ENCODE measurements around the gene UTP4.
A peak's percentile ranks its signal among the peaks of the same experiment; 100 is the strongest.

UTP4 gene

DNA sequence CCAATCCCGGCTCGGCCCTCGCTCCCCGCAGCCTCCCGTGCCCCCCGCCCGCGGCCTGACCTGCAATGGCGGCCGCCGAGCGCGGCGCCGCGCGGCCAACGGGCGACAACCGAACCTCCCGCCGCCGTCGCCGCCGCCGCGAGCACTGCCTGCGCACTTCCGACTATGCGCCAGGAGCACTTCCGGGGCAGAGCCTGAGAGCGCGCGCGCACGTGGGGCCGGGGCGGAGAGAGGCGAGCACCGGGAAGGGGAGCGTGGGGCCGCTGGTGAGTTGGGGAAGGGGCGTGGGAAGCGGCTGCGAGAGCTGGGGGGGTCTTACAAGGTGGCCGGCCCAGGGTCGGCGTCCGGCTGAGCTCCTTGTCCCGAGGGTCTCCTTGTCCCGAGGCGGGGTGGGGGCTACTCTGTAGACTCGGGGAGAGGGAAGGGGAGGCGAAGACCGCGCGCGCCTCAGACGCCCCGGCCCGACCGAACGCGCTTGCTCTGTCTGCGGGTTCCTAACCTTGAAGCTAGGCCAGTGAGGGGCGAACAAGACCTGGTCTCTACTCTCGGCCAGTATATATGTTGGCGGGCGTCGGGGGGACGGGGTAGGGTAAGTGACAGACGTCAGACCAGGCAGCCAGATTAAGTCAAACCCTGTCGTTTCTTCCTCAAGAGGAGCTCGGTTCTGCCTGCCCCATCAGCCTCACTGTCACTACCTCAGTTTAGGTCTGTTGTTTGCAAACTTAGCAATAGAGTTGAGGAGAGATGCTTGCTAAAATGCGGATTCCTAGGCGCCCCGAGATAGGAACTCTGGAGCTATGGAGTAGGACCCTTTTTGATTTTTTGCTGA, at the start of gene UTP4, which contains the start of gene CHTF8:
UTP4 (plus strand) TSS at position 226 of the 829 bp plus-strand sequence. CDS start 811 bp downstream, outside the sequence.
CHTF8 (minus strand) TSS at position 165 of the 829 bp plus-strand sequence. CDS start 11,130 bp downstream, outside the sequence.
- peak; percentile 86 for DNase-seq

DNA sequence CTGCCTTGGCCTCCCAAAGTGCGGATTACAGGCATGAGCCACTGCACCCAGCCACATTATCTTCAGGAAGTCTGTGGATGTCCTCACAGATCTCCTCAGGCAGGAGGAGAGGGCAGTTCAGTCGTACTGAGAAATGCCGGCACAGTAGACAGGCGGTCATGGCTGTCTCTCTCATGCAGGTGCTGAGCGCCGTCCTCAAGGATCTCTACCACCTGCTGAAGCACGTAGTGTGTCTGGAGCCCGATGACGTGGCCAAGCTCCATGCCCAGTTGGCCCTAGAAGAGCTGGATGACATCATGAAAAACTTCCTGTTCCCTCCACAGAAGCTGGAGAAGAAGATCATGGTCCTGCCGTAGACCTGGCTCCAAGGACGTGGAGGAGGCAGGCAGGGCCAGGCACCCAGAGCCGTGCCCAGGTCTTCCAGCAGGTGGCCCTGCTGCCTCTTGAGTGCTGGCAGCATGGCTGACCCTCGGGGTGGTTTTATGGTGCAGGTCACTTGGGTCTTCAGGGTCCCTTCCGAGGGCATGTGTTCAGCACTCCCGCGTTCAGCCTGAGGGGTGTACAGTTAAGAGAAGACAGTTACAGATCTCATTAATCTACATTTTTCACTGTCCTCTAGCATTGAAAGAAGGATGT, 49.0 kb upstream of the UTP4 start:
- DNase-seq, result no peak

DNA sequence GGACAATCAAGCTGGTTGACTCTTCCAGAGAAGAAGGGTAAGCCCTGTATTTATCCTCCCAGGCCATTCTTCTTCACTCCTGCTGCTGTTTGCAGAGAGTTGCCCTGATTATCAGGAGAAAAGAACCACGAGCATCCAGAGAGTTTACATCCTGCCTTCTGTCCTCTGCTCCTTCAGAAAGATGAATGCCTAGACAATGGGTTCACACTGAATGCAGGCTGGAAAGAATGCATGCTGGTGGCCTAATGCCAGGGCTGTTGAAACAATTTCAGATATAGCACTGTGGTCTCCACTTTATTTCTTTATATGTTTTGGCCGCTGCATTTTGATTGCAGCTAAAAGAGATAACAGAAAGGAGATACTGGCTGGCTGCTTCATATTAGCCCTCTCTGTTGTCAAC, 48.2 kb upstream of the UTP4 start:
- DNase-seq, result no peak

DNA sequence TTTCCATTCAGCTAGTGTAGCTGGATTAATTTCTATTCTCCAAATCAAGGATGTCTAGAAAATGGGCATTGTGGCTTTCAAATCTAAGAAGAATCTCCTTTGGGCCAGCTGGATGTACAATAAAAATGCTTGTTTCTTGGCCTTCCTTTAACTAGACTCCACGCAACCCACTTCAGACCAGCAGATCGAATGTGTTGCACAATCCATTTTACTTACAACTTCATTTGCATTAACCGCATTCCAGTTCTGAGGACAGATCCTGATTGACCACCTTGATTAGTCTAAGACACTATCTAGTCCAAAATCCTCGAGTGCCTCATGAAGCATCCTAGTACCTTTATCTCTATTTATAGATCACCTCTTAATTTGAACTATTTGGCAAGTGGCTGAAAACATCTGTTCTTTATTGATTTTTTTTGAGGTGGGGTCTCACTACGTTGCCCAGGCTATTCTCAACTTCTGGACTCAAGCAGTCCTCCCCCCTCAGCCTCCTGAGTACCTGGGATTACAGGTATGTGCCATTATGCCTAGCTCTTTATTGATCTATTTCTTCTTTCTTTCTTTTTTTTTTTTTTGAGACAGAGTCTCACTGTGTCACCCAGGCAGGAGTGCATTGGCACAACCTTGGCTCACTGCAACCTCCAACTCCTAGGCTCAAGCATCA, 47.3 kb upstream of the UTP4 start:
- DNase-seq, result no peak

DNA sequence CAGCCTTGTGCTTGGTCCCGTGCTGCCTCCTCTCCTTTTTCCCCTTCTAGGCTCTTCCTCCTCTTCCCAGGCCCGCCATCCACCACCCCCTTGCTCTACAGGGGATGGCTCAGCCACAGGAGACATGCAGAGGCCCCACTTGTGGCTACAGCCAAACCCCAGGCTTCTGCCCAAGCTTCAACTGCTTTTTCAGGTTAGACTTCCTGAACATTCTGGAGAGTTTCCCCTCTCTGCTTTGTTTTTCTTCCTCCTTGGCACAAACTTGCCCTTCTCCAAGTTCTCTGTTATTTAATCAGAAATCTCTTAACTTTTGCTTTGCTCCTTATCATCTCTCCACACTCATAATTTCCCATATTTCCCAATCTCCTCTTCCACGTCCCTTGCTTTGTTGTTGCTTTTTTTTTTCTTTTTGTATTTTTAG, 45.3 kb upstream of the UTP4 start:
- no peak for DNase-seq

DNA sequence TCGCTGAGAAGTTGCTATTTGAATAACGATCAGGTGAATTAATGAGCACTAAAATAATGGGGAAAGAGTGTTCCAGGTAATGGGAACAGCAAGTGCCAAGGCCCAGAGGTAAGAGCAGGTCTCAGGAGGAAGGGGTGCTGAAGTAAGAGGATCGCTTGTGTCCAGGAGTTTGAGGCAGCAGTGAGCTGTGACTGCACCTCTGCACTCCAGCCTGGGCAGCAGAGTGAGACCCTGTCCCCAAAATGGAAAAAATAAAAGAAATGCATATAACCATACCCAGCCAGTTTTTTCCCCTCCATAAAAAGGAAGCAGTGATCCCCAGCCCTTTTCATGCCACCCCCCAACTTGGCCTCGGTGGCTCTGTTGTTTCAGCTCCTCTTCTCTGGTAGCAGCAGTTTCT, 43.8 kb upstream of the UTP4 start:
- DNase-seq, result no peak

DNA sequence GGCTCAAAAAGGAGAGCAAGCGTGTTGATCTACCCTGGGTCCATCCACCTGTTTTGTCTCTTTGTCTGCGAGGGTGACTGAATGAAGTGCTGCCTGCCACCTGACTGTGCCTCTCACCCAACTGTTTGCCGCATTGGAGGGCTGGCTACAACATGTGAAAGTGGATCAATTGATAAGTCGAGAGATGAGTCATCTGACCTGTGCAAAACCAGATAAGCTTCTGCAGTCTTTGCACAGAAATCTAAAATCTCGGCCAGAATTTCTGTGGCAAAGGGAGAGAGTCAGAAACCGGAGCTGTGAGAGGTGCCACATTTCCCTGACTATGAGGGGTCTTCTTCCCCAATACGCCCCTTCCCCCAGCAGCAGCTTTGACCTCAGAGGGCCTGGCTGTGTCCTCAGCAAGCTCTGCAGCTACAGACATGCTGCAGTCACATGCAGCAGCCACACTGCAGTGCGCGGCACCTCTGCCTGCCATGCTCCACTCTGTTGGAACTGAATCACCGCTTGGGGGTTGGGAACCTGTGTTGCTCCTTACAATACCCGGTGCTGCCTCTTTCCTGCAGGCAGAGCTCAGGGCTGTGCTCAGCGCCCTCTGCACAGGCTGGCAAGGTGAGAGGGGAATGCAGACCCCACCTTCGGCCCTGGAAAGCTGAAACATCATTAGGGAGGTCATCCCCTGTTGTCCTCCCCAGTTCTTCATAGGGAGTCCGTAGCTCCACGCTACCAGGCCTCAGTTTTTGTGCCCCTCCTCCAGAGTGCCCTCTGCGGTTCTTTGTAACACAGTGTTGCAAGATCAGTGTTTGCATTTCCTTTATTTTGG, 43.1 kb upstream of the UTP4 start:
- DNase-seq, result peak; percentile 32

DNA sequence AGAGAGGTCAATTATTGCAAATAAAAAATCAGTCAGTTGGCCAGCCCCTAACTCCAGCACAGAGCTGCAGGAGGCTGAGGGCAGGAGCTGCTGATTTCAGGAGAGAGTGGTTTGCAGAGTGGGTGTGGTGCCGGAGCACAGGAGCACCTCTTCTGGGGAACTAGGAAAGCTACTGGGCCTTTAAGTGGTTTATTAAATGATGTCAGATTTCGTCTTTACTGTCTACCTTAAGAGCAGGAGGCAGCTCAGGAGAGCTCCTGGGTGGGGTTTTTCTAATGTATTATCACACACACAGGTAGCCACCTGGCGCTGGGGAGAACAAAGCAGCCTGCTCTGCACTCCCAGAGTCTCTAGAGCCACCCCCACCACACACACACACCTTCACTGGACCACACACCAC, 38.5 kb upstream of the UTP4 start:
- no peak for DNase-seq

DNA sequence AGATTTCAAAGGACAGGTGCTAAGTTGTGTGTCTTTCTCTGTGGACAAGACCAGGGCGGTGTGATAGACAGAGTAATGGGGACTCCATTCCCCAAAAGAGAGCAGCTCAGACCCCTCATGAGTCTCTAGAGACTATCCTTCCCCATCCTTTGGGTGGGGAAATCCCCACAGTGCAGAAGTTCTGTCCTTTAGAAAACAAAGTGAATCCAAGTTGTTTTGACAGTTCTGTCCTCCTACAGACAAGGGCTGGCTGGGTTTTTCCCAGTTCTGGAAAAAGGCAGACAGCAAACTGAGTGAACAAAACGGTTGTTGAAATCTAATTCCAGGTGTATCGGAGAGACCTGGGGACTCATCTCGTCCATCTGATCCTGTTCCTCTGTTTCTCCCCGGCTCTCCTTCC, 37.9 kb upstream of the UTP4 start:
- DNase-seq, result no peak

DNA sequence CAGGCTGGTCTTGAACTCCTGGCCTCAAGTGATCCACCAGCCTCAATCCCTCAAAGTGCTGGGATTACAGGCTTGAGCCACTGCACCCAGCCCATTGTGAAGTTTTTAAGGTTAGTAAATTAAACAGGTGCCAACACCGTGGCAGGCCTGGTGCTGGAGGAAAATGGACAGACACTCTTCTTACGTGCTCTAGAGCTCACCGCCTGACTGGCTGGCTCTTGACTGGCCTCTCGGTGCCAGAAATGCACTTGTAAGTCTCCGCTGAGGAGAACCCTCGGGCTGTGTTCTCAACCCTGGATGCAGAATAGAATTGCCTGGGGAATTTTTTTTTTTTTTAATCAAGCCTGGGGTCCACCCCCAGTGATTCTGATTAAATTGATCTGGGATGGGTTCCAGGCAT, 37.3 kb upstream of the UTP4 start:
- DNase-seq, result no peak

DNA sequence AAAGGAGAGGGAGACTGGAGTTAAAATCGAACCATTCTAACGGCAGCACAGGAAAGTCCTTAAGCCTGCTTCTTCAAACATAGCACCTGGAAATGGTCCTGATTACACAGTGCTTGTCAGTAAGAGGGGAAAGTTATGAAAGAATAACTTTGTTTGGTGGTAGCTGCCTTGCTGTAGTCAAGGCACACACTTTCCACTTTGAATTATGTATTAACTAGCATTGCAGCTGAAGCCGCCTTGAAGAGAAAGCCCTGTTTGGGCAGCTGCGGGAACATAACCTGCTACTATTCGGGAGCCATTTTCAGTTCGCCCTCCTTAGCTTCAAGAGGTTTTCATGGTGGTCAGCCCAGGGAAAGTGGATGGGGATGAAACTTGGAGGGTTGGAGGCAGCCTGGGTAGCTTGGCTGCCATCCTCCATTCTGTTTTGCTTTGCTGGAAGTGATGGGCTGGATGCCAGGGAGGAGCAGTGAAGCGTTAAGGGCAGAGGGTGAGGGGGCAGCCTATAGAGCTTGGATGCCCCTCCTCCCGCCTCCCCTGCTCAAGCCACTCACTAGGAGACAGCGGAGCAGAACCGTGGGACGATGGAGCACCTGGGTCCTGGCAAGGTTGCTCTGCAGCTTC, 32.3 kb upstream of the UTP4 start:
- DNase-seq, result peak; percentile 29

DNA sequence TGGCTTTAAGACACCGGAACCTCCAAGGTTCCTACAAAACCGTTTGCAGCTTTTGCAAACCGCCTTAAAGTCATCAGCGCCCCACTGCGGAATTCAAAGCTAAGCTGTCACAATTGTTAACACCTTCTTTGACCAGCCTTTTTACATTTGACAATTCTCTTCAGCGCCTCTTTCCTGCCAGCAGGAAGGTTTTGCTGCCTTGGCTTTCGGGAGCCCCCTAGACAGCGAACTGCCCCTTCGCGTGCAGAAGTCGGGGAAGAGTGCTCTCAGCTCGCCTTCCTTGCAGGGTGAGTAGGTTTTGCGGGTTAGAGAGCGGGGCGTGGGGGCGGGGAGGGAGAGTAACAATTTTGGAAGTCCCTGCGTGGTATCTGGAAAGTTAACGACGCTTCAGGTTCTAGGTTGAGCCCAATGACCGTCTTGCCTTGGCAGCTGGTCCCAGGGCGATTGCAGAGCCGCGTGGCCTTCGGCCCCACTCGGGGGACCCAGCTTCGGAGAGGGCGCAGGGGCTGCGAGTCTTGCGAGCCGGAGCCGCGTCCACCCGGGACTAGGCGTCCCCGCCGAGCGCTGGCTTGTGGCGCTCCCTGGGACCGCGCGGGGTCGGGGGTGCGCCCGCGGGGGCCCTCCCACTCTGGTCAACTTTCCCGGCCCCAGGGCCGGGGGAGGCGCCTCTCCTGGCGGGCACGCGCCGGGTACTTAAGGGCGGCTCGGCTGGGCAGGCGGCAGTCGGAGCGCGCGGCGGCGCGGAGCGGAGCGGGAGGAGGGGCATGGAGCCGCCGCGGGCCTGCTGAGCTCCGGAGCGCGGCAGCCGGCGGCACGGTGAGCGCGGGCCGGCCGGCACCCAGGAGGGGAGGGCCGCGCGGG, 26.7 kb upstream of the UTP4 start, which contains the start of gene HAS3:
HAS3 (plus strand) TSS at position 153 of the 861 bp plus-strand sequence. CDS start 3,743 bp downstream, outside the sequence.
- DNase-seq, result peak; percentile 74

DNA sequence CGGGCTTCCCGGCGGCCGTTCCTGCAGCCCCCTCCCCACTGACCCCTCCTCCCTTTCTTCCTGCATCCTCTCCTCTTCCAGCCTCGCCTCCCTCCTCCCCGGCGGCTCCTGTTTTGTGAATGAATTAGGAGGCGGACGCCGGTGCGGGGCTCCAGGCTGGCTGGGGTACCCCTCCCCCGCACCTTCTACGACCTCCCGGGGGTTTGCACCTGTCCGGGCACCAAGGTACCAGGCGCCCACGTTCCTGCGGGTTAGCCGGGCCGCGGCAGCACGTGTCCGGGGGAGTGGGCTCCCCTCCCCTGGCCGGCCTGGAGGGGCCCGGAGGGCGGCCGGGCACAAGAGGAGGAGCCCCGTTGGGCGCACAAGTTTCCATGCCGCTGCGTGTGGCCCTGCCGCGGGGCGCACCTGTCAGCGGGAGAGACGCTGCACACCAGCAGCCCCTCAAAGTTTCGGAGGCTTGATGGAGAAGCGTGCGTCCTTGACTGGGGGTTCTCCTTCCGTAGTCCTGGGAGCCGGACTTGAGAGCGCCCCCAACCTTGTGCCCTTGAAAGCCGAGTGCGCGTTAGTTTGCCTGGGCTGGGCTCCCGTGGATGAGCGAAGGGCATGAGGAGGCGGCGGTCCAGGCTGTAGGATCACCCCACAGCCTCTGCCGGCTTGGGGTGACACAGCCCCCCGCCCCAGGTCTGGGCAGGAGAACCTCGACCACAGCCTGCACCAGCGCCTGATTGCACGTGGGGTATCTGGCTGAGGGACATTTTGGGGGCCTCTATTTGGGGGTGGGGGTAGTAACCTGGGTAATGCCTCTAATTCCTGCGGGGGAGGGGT, 25.7 kb upstream of the UTP4 start:
- no peak for DNase-seq

DNA sequence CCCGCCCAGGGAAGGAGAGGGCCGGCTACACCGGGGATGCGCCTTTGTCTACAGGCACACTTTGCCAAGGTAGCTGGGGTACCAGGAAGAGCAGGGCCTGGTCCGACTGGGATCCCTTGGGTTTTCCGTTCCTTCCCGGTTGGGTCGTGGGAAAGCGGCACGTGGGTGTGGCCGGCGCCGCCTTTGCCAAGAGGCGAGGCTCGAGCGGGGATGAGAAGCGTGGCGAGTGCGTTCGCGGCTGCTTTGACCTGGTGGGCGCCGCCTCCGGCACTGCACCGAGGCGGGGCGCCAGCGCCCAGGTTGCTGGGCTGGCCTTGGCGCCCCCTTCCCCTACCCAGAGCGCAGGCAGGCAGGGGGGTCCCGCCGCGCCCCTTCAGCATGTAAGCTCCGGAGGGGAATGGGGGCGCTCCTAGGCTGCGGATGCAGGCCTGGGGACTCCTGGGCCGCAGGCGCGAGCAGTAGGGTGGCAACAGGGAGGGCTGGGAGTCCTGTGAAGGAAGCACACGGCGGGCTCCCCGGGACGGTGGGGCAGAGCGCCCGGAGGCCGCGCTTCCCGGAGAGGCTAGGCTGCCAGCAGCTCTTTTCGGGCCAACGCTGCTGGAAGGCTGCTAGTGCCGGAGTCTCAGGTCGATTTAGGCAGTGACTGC, 25.0 kb upstream of the UTP4 start:
- DNase-seq, result no peak

DNA sequence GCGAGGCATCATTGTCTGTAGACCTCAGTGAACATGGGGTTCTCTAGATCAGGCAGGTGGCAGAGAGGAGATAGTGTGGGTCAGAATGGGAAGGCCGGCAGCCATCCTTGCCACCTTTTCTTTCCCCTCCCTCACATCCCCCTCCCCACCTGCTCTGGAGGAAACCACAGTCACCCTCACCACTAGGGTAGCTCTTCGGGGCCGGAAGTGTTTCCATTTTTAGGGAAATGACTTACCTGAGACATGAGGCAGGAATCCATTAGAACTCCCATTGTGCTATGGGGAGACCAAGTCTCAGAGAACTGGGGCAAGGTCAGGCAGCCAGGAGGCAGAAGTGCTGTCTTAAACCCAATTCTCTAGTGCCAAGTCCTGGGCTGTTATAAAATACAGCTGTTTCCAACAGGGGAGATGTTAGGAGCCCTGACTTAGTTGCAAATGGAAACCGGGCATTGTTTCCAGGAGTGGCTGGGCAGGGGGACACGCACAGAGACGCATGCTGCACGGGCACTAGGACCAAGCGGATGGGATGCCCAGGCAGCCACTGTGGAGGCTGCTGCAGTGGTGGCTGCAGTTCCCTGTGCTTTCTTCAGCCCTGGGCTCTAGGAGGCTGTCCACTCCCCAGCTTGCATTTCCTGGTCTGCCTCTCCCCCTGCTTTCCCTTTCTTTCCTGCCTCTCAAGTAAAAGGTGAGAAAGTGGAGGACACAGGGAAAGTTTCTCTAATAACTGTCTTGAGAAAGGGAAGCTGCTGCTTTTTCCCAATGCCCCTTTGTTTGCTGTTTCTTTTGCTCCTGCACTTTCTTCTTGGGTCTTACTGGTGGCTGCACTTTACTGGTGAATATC, 24.2 kb upstream of the UTP4 start:
- DNase-seq, result no peak

DNA sequence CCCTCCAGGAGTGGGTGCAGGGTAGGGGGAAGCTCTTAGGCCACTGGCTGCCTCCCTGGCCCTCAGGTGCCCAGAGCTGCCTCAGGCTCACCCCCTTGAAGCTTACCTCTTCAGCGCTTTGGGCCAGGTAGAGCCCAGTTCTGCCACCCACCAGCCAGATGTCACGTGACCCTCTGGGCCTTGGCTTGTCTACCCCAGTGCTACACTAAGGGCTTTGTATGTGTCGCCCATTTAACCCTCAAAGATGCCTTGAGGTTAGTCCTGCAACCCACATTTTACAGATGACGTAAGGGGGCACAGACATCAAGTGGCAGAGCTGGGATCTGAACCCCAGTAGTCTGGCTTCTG, 23.6 kb upstream of the UTP4 start:
- DNase-seq, result no peak

DNA sequence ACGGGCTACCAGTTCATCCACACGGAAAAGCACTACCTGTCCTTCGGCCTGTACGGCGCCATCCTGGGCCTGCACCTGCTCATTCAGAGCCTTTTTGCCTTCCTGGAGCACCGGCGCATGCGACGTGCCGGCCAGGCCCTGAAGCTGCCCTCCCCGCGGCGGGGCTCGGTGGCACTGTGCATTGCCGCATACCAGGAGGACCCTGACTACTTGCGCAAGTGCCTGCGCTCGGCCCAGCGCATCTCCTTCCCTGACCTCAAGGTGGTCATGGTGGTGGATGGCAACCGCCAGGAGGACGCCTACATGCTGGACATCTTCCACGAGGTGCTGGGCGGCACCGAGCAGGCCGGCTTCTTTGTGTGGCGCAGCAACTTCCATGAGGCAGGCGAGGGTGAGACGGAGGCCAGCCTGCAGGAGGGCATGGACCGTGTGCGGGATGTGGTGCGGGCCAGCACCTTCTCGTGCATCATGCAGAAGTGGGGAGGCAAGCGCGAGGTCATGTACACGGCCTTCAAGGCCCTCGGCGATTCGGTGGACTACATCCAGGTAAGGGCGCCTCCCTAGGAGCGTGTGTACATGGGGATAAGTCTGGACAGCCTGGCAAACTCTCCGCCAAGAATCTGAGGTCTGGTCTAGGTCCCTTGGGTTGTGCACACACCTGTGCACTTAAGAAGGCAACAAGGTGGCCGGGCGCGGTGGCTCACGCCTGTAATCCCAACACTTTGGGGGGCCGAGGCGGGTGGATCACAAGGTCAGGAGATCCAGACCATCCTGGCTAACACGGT, 22.8 kb upstream of the UTP4 start:
- no peak for DNase-seq

DNA sequence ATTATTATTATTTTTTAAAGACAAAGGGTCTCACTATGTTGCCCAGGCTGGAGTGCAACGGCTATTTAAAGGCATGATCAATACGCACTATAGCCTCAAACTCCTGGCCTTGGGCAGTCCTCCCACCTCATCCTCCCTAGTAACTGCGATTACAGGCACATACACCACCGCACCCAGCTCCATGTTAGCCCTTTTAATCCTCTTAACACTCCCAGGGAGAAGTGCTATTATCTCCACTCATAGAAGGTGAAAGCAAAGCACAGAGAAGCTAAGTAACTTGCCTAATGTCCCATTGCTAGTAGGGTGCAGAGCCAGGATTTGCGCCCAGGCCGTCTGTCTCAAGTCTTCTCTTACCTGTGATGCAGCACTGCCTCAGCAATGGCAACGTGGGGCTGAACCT, 22.0 kb upstream of the UTP4 start:
- no peak for DNase-seq

Measured in NCI-H2171 treated with DMSO at 0.1 percent for 48 hours (cell line).